ENCODE measurements around the gene STAP2.

The STAP2 gene

DNA sequence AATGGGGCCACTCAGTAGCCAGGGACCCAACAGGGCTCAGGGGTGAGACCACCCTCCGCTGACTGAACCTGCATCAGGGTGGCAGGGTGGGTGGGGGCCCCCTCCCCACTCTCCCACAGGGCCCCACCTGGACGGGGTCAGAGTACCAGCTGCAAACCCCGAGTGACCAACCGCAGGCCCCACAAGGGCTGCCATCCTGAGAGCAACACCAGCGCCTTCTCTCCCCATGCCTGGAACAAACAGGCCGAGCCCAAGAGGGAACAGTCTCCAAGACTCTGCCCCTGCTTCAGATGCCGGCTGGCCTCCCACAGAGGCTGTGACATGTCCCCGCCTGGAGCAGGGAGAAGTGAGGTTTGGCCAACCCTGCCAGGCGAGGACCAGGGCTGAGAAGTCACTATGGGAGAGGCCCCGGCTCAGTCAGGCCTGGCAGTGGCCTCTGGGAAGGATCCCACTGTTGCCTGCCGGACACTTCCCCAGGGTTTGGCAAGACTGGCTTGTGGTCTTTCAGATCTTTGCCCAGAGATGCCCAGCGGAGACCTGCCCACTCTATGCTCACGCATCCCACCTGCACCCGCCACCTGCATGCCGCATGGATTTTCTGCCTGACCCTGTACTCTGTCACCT, 31.9 kb upstream of the STAP2 start:
- DNase-seq: peak in 1 of 2 donors; percentile 45

DNA sequence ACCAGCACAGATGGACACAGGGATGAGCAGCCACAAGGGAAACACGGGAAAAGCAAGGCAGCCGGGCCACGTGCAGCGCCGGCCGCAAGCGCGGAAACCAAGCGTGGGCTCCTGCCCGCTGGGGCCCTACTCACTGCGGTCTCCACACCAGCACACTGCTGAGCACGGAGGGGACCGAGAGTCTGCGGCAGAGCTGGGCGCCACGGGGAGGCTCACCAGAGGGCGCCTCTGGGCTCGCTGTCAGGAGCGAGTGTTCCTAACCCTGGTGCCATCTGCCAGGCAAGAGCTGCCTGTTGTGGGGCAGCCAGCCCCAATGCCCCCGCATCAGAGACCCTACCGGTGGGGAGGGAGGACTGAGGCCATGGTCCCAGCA, 31.2 kb upstream of the STAP2 start:
- peak; percentile 75 to 87 for DNase-seq

DNA sequence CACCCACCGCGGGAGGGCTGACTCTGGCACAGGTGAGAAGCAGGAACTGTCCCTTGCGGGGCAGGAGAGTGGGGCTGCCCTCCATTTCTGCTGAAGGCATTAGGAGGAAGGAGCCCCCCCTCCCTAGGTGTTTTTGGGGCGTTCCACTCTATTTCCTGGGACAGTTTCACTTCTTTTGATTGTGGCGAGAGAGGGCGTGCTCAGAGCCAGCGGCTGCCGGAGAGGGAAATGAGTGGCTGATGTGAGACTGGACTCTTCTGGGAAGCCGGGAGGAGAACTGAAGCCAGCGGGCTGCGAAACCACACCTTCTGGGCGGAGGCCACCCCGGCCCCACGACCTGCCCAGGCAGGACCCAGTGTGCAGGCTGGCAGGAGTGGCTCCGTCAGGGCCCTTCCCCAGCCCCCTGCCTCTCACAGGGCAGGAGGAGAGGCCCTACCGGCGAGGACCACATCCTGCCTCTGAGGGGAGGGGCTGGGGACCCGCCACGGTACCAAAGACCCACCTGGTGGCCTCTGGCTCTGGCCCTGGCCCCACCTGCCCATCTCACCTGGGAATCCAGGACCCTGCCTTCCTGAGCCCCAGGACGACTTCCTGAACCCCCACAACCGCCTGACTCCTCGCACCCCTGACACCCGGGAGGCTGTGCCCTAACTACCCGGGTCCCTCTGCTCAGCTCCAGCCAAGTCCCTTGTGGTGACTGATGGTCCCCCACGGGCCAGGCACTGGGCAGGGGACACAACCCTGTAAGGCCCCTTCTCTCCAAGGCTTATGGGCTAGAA, 30.7 kb upstream of the STAP2 start:
- DNase-seq: peak; percentile 66 to 81

GRCh38 chr19:4368128-4368820, 29.6 kb upstream of the STAP2 start:
- DNase-seq: peak; percentile 50 to 85

GRCh38 chr19:4367781-4368127, 29.1 kb upstream of the STAP2 start:
- peak; percentile 47 to 64 for DNase-seq

DNA sequence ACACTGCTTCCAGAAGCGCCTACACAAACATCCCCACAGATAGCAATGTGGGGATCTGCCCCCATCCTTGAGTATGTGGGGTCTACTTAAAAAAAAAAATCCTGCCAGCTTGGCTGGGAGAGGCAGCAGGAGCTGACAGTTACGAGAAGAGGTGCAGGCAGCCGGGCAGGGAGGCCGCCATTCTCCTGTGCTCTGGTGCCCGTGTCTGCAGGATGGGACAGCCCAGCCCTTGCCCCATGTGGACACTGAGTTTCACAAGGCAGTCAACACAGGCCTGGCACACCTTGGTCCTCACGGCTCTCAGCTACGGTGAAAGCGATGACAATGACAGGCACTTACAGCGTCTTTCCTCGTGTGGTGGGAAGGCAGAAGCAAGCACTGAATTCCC, 28.7 kb upstream of the STAP2 start:
- no peak for DNase-seq

DNA sequence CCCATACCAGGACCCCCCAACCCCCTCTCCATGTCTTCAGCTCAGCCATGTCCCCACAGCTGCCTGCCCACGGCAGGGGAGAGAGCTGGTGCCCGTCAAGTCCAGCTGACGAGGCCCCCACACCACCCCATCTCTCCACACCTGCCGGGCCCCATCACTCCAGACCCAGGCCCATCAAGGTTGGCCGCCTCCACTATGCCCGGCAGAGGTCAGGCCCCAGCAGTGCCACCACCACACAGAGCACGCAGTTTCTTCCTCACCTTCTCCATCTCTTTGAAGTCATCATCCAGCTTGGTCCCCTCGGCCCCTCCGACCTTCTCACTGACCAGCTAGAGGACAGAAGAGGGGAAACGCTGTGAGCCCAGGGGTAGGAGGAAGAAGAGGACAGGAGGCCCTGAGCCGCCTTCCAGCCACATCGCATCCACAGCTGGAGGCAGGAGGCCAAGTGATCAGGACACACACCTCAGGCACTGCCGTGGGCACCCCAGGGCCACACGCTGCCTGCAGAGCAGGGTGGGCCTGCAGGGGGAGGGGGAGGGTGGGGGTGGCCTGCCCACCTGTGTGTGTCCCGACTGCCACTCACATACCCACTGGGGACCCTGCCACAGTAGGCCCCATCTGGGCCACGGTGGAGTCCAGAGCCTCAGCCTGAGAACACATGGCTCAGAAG, 28.2 kb upstream of the STAP2 start:
- no peak for DNase-seq

DNA sequence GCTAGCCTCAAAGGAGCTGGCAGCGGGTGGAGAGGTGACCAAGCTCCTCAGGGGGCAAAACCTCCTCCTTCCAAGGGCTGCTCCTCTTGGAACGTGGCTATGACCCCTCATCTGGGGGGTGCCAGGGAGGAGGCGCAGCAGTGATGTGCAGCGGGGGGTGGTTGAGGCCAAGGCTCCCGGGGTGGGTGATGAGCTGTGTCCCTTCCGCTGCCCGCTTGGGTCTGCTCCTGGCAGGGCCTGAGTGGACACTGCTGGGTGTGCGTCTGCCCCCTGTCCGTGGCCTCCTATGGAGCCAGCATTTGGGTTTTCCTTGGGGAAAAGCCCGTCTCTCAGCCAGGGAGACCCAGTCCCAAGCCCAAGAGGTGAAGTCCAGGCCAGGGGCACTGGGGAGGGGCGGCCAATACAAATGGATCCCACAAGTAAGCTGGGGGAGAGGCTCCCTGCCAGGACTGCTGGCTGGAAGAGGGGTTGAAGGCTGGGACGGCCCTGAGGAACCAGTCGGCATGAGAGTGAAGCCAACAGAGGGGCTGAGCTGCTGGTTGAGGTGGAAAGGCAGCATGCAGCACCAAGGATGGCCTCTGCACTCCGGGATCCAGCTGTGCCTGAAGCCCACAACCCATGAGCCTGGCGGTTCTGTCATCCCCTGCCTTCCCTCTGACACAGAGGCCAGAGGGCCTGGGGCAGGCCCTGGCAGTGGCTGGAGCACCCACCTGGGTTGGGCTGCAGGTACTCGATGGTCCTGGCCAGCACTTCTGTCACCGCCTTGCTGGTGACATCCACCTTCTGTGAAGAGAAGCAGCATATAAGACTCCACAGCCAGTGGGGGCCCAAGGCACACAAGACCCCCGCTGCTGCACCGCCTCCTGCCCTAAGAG, 27.4 kb upstream of the STAP2 start:
- no peak for DNase-seq

- no peak for DNase-seq
These were observed 26.7 kb upstream of the STAP2 start for GRCh38 chr19:4365341-4365740.

DNA sequence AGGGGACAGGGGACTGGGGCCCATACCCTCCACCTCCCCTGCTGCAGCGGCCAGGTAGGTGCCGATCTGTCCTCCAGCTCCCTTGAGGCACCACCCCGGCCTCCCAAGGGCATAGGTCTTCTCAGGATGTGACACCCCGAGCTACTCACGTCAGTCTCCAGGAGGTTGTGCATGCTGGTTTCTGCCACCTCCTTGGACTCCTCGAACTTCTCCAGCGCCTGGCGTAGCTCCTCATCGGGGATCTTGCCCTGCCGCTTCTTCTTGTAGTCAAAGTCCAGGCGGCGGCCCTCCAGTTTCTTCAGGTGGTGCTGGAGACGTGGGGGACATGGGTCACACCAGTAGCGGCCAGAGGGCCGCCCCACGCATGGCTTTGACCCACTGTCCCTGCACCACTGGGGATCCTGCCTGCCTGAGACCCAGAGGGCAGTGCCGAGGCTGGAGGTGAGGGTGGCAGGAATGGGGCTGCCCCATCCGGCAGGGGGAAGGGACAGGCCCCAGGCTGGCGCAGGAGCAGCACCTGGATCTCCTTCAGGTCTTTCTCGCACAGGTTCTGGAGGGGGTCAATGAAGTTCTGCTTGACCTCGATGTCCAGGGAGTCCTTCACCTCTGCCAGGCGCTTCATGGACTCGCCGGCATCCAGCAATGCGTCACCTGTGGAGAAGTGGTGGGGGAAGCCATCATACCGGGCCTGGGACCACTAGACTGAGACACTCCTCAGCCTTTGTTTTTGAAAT, 25.1 kb upstream of the STAP2 start:
- peak in 1 of 2 donors; percentile 9 for DNase-seq

- DNase-seq: peak in 1 of 2 donors; percentile 25
These were observed 24.4 kb upstream of the STAP2 start for GRCh38 chr19:4362831-4363545.

DNA sequence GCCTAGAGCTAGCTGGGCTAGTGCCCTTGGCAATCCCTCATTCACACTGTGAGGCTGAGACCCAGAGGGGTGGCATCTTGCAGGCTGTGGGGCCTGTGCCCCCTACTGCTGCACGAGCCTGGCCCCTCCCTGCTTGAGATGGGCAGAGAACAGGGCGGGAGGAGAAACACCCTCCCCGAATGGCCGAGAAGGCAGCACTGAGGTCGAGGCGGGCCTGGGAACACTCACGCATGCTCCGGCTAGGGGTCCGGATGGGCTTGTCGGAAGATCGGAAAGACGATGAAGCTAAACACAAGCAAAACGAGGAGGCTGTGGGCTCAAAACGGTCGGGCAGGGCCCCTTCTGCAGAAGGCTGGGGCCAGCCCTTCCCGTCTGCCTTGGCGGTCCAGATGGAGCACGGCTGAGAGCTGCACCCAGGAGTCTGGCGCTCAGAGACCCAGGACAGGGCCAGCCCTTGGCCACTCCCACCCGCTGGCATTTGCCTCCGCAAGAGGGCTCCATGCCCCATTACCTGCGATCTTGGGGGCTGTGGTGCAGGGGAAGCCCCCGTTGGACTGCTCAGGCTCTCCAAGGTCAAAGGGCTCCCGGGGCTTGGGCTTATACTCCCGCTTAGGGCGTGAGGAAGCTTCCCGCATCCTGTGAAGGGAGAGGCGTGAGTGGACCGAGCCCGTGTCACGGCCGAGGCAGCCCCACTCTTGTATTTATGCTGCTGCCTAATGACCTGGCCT, 23.6 kb upstream of the STAP2 start:
- DNase-seq: peak in 1 of 2 donors; percentile 21

- DNase-seq: no peak
These were observed 22.8 kb upstream of the STAP2 start for GRCh38 chr19:4361152-4362046.

DNA sequence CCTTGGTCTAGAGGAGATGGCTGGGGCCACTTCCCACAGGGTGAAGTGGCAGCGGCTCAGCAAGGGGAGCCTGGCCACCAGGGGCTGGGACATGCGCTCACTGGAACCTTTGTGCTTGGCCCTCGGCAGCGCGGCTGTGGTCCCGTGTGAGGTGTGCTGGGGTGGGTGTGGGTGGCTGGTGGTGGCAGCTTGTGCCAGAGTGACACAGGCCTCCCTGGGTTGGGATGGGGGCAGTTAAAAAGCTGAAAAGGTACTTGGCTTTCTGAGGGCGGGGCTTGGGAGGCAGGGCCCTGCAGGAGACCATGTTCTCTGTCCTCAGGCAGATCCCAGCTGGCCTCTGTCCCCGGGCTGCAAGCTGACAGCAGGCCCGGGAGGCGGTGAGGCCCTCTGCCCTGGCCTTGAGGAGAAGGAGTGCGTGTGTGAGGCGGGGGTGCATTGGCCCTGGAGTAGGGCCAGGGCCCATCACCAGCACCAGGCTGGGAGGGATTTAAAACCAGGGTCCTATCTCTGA, 22.1 kb upstream of the STAP2 start:
- DNase-seq: no peak

GRCh38 chr19:4360081-4360569, 21.5 kb upstream of the STAP2 start:
- DNase-seq: no peak

- DNase-seq: no peak
These were observed 21.0 kb upstream of the STAP2 start for GRCh38 chr19:4359627-4360000.

- no peak for DNase-seq
These were observed 20.3 kb upstream of the STAP2 start for GRCh38 chr19:4358709-4359626.

GRCh38 chr19:4357921-4358326, 19.3 kb upstream of the STAP2 start:
- no peak for DNase-seq
